T1000 (cell line): ENCODE data around the gene F11.
"Not testable (repeated sequence)": the region's sequence is repeated elsewhere in the genome, so short reads cannot be mapped to it uniquely, and the experiment has no call there.

ENCODE experiments used
- DNase-seq: peaks from one replicate; lab custom pipeline; 2025; ENCODE audit warnings: mixed read lengths; lab: John Stamatoyannopoulos, UW

The F11 gene

GRCh38 chr4:186265683-186266652 lies at the start of gene F11:
Gene F11, plus strand, starts transcription at chr4:186266189. Its CDS starts 948 bp downstream, at chr4:186267137.
- DNase-seq, result no peak

- no peak for DNase-seq
Observed at GRCh38 chr4:186216465-186217024, 49.4 kb upstream of the F11 start.

- DNase-seq, result no peak
Observed at GRCh38 chr4:186217733-186218293, 48.2 kb upstream of the F11 start.

GRCh38 chr4:186221624-186222023 lies 44.4 kb upstream of the F11 start:
- no peak for DNase-seq

- no peak for DNase-seq
Observed at GRCh38 chr4:186225848-186226247, 40.1 kb upstream of the F11 start.

- no peak for DNase-seq
Observed at GRCh38 chr4:186226521-186227189, 39.3 kb upstream of the F11 start.

DNA sequence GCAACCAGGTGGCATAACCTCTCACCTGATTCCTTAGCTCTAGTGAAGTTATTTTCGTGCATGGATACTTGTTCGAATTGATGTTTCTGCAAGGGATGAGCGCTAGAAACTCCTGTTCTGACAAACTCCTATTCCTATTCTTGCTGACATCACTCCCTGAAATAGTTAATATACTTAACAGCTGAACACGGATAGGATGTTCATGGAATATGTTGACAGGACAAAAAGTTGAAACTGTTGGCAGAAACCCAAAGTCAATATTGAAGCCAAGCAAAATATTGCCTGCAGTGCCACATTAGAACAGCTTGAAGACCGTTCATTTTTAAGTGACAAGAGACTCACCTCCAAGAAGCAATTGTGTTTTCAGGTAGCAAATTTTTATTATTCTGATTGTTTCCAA lies 38.8 kb upstream of the F11 start, which contains the start of gene KLKB1:
KLKB1 (plus strand) TSS at position 287 of the 400 bp plus-strand sequence. CDS start 689 bp downstream, outside the sequence.
- DNase-seq, result no peak

DNA sequence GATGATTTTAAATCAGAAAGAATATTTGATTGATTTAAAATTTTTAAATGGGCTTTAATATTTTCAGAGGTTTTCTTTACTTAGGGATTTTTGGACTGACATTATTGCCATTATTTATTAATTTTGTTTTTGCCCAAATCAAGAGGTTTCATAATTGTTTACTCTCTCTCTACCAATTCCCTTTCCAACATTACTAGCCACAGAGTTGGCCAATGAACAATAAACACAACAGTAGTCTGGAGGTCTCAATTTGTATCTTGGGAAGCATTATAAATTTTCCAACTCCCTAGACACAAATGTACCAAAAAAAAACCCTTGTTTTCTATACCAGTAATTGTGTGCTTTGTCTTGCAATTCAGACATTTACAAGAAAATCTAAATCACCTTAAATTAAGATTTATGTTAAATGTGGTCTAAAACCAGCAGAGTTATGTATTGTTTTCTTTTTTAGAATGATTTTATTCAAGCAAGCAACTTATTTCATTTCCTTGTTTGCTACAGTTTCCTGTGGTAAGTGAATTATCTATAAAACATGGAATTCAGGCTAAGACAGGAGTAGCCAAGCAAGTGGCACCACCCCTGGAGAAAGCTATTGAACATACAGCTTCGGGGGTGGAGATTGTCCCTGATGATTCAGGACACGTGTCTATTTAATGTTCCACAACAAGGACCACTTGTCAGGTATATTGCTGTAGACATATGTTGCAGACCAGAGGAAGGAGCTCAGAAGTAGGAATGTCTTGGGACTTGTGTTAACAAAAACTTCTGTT lies 38.1 kb upstream of the F11 start:
- DNase-seq, result no peak

DNA sequence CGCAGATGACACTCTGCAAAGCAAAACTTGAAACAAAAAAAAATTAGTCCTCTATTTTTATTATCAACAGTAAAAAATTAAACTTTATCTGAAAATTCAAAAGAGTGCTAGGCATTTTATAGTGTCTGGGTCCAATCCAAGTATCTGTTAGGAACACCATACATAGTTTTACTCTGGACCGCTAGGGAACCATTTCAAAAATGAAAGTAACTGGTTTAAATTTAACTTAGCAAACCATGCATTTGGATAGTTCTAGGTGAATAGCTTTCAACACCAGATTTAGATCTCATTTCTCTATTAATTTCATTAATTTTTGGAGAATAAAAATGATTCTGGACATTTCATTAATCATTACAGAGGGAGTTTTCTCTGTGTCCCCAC lies 37.5 kb upstream of the F11 start:
- no peak for DNase-seq

GRCh38 chr4:186234367-186234766 lies 31.6 kb upstream of the F11 start:
- DNase-seq, result no peak

DNA sequence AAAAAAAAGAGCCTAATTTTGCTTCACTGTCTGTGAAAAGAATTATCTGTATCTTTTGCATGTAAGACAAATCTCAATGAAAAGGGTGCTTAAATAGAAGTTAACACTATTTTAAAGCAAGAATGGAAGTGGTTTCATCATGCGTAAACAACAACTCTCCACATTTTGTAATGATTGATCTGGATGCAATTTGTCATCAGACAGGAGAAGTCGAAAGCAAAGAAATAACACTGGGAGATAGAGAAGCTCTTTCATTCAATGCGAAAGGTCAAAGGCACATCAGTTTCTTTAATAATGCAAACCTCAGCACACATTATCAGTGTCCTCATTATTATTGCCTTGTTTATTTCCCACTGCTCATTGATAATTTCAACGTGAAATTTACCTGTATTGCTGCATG lies 29.9 kb upstream of the F11 start:
- DNase-seq, result no peak

- no peak for DNase-seq
Observed at GRCh38 chr4:186240452-186240847, 25.5 kb upstream of the F11 start.

GRCh38 chr4:186240848-186241491 lies 25.0 kb upstream of the F11 start:
- DNase-seq, result no peak

- DNase-seq, result no peak
Observed at GRCh38 chr4:186241616-186242015, 24.4 kb upstream of the F11 start.

DNA sequence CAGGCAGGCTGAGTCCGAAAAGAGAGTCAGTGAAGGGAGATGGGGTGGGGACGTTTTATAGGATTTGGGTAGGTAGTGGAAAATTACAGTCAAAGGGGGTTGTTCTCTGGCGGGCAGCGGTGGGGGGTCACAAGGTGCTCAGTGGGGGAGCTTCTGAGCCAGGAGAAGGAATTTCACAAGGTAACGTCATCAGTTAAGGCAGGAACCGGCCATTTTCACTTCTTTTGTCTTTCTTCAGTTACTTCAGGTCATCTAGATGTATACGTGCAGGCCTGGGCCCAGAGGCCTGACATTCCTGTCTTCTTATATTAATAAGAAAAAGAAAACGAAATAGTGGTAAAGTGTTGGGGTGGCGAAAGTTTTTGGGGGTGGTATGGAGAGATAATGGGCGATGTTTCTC lies 24.0 kb upstream of the F11 start:
- DNase-seq, result not testable (repeated sequence)

DNA sequence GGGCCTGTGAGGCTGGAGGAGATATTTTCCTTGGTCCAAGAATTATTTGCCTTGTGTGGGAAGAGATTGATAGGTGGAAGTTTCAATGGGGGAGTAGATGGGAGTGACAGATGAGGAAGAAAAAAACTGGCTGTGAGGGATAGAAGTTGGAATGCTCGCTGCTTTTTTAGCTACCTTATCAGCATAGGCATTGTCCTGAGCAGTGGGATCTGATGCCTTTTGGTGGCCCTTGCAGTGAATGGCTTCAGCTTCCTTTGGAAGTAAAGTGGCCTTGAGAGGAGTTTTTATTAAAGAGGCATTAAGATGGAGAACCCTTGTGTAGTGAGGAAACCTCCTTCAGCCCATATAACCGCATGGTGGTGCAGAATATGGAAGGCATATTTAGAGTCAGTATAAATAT lies 22.7 kb upstream of the F11 start:
- no peak for DNase-seq

DNA sequence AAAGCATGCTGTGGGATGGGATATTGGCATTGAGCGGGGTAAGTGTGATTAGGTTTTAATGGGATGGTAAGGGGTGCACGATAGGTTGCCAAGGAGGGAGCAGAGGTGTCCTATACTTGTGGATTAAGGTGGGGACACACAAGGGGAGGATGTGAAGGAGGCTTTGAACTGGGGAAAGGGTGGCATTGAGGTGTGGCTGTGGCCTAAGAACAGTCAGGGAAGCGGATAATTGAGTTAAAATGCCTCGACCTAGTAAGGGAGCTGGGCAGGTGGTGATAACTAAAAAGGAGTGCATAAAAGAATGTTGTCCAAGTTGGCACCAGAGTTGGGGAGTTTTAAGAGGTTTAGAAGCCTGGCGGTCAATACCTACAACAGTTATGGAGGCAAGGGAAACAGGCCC lies 21.2 kb upstream of the F11 start:
- DNase-seq, result no peak

GRCh38 chr4:186247062-186247752 lies 18.8 kb upstream of the F11 start:
- DNase-seq, result not testable (repeated sequence)

GRCh38 chr4:186248643-186249042 lies 17.3 kb upstream of the F11 start:
- DNase-seq, result no peak
